ENCODE data around the gene USP14.
"Not testable (repeated sequence)": the region's sequence is repeated elsewhere in the genome, so short reads cannot be mapped to it uniquely, and the experiment has no call there.

The USP14 gene

DNA sequence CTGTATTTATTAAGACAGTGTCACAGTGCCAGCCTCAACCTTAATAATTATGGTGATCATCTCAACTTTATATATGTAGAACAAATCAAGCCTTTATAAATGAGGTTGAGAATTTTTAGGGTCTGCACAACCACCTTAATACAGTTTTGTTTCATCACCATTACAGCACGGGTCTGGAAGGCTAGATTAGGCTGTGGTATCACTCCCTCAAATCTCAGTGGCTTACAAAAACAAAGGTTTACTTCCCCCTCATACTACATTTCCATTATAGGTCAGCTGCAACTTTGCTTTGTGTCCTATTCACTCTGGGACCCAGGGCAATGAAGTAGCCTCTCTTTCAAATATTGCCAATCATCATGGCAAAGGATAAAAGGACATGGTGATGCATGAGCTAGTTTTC, 23.3 kb upstream of the USP14 start:
- DNase-seq (ENCODE audit: low read depth): no peak
- TF ChIP-seq, protein P1, sequence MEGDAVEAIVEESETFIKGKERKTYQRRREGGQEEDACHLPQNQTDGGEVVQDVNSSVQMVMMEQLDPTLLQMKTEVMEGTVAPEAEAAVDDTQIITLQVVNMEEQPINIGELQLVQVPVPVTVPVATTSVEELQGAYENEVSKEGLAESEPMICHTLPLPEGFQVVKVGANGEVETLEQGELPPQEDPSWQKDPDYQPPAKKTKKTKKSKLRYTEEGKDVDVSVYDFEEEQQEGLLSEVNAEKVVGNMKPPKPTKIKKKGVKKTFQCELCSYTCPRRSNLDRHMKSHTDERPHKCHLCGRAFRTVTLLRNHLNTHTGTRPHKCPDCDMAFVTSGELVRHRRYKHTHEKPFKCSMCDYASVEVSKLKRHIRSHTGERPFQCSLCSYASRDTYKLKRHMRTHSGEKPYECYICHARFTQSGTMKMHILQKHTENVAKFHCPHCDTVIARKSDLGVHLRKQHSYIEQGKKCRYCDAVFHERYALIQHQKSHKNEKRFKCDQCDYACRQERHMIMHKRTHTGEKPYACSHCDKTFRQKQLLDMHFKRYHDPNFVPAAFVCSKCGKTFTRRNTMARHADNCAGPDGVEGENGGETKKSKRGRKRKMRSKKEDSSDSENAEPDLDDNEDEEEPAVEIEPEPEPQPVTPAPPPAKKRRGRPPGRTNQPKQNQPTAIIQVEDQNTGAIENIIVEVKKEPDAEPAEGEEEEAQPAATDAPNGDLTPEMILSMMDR (IDR thresholded peaks at IDR 0.05; ENCODE audit: insufficient read depth, low read depth, low read length, missing control alignments): no peak
- no peak overlapping the region for H3K4me3 ChIP-seq (ENCODE audit: low read depth, low read length)

DNA sequence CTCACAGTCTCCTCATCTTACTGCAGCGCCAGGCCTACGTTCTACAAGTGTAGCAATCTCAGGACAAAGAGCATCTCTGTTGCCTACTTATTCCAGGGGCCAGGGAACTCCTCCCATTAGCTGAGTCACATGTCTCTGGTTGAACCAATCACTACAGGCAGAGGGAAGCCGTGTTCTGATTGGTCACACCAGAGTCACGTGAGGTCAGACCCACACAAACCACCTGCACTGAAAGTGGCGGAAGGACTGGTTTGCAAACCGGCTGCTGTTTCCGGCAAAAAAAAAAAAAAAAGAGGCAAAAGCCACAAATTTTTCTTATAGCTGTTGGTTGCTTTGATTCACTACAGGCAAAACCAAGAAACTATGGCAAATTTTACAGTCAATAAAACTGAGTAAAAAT, 21.9 kb upstream of the USP14 start:
- no peak overlapping the region for H3K4me3 ChIP-seq (ENCODE audit: low read depth, low read length)
- TF ChIP-seq, protein P1 (IDR thresholded peaks at IDR 0.05; ENCODE audit: insufficient read depth, low read depth, low read length, missing control alignments): no peak
- DNase-seq (ENCODE audit: low read depth): peak; percentile 28

- no peak overlapping the region for H3K4me3 ChIP-seq (ENCODE audit: low read depth, low read length)
- no peak for DNase-seq (ENCODE audit: low read depth)
- TF ChIP-seq, protein P1 (IDR thresholded peaks at IDR 0.05; ENCODE audit: insufficient read depth, low read depth, low read length, missing control alignments): no peak
These were observed 21.0 kb upstream of the USP14 start for GRCh38 chr18:137327-137726.

DNA sequence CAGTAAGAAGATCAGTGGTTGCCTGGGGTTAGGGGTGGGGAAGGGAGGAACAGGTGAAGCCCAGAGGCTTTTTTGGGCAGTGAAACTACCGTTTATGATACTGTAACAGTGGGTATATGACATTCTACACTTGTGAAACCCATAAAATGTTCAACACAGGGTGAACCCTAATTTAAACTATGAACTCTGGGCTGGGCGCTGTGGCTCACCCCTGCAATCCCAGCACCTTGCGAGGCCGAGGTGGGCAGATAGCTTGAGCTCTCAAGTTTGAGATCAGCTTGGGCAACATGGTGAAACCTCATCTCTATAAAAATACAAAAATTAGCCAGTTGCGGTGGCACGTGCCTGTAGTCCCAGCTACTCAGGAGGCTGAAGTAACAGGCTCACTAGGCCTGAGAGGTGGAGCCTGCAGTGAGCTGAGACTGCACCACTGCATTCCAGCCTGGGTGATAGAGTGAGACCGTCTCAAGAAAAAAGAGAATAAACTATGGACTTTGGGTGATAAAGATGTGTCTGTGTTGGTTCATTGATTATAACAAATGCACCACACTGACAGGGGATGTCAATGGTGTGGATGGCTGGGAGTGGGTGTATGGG, 17.6 kb upstream of the USP14 start:
- TF ChIP-seq, protein P1 (IDR thresholded peaks at IDR 0.05; ENCODE audit: insufficient read depth, low read depth, low read length, missing control alignments): no peak
- DNase-seq (ENCODE audit: low read depth): no peak
- no peak overlapping the region for H3K4me3 ChIP-seq (ENCODE audit: low read depth, low read length)

- H3K4me3 ChIP-seq (ENCODE audit: low read depth, low read length); DNase-seq (ENCODE audit: low read depth): not testable (repeated sequence)
These were observed 15.6 kb upstream of the USP14 start for GRCh38 chr18:142624-143296.

- DNase-seq (ENCODE audit: low read depth): no peak
- H3K4me3 ChIP-seq (ENCODE audit: low read depth, low read length): no peak overlapping the region
- TF ChIP-seq, protein P1 (IDR thresholded peaks at IDR 0.05; ENCODE audit: insufficient read depth, low read depth, low read length, missing control alignments): no peak
These were observed 9.5 kb upstream of the USP14 start for GRCh38 chr18:148841-149240.

DNA sequence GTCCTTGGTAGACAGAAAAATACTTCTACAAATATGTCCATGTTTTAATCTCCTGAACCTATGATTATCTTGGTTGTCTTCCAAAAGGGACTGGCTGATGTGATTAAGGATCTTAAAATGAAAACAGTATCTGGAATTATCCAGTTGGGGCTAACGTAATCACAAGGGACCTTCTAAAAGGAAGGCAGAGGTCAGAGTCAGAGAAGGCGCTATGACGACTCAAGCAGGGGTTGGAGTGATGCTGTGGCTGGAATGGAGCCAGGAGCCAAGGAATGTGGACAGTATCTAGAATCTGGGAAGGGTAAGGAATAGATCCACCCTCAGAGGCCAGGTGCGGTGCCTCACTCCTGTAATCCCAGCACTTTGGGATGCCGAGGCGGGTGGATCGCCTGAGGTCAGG, 4.2 kb upstream of the USP14 start:
- TF ChIP-seq, protein P1 (IDR thresholded peaks at IDR 0.05; ENCODE audit: insufficient read depth, low read depth, low read length, missing control alignments): no peak
- DNase-seq (ENCODE audit: low read depth): no peak
- no peak overlapping the region for H3K4me3 ChIP-seq (ENCODE audit: low read depth, low read length)

Data from GM12865 (cell line).